GM12878 (cell line): Measurements from ENCODE around the gene ABCC5. TPM values are rescaled to one million over a fixed set of nuclear protein-coding genes. Genes with fewer than 3 reads are reported as not detected.

Experiments
- ATAC-seq: fragments of 200-7000 bp; cut with Tn5 transposase; 3 replicates; pipeline ENCODE4 v1.9.1; 2020; ENCODE audit warnings: mild to moderate bottlenecking, moderate library complexity
- BruUV-seq: library from RNA; stranded (reverse); fragments of 400-500 nt; replicated peaks from 2 replicates; lab custom pipeline; 2021; lab: Mats Ljungman, UMichigan
- CTCF ChIA-PET: fragments of 300-600 bp; sonication (Branson Sonifier 250); formaldehyde crosslinking; extraction: SDS; loops from one replicate; lab custom pipeline; 2021; ENCODE audit warnings: inconsistent platforms; lab: Yijun Ruan, JAX
- POLR2A ChIA-PET: fragments of 350-600 bp; formaldehyde crosslinking; extraction: SDS; loops from one replicate; lab custom pipeline; 2021; ENCODE audit warnings: inconsistent platforms; lab: Charles Lee
- RAD21 ChIA-PET: fragments of 300-600 bp; sonication (Branson Sonifier 250); formaldehyde crosslinking; loops from one replicate; lab custom pipeline; 2023; ENCODE audit warnings: antibody characterized with exemption; ENCODE audit not compliant: unreplicated experiment; lab: Charles Lee
- SMC1A ChIA-PET: fragments of 300-600 bp; sonication (Branson Sonifier 250); formaldehyde crosslinking; loops from one replicate; lab custom pipeline; 2023; ENCODE audit not compliant: unreplicated experiment, uncharacterized antibody; lab: Charles Lee
- DNase-seq: peaks from one replicate; pipeline ENCODE4 v3.0.0-alpha.2; 2011; ENCODE audit warnings: low read depth, low spot score
- FAIRE-seq: peaks from 3 replicates; lab custom pipeline; 2011; peaks lifted over from hg19 to GRCh38; lab: Jason Lieb, UNC
- H2AFZ ChIP-seq: 2 replicates; pipeline ENCODE4 v1.6.0; 2011; ENCODE audit warnings: low read depth, low read length, control low read depth; ENCODE audit not compliant: control insufficient read depth
- H3K27ac ChIP-seq: 2 replicates; pipeline ENCODE4 v1.5.1; 2011; ENCODE audit warnings: control low read depth; ENCODE audit not compliant: control insufficient read depth, insufficient read depth
- H3K27me3 ChIP-seq, 2 experiments: replicated peaks in 1 of 2; 2 replicates each; pipeline versions ENCODE4 v1.6.0 to v1.6.1; 2011; ENCODE audit warnings: low read length in 1 of 2; ENCODE audit not compliant: control insufficient read depth in 2 of 2, insufficient read depth in 2 of 2
- H3K36me3 ChIP-seq, 2 experiments: 2 replicates each; pipeline ENCODE4 v1.5.1; 2011; ENCODE audit warnings: low read length in 1 of 2; ENCODE audit not compliant: control insufficient read depth in 2 of 2, insufficient read depth in 2 of 2
- H3K4me1 ChIP-seq: 2 replicates; pipeline ENCODE4 v1.6.1; 2011; ENCODE audit warnings: mild to moderate bottlenecking, low read length, moderate library complexity, mixed read lengths; ENCODE audit not compliant: control insufficient read depth, insufficient read depth
- H3K4me2 ChIP-seq: 2 replicates; pipeline ENCODE4 v1.6.0; 2011; ENCODE audit warnings: control low read depth; ENCODE audit not compliant: control insufficient read depth, insufficient read depth
- H3K4me3 ChIP-seq: fragments of 200-600 bp; sonication (generic); 2 replicates; pipeline ENCODE4 v1.5.1; 2016
- H3K79me2 ChIP-seq: 2 replicates; pipeline ENCODE4 v1.6.0; 2011; ENCODE audit warnings: low read length; ENCODE audit not compliant: control insufficient read depth, insufficient read depth
- H3K9ac ChIP-seq: 2 replicates; pipeline ENCODE4 v1.8.0; 2011; ENCODE audit warnings: low read length, control low read depth, mixed read lengths; ENCODE audit not compliant: control insufficient read depth, insufficient read depth
- H3K9me3 ChIP-seq: replicated peaks from 3 replicates; pipeline ENCODE4 v1.5.1; 2011; ENCODE audit warnings: mild to moderate bottlenecking, low read length; ENCODE audit not compliant: control insufficient read depth, insufficient read depth
- H4K20me1 ChIP-seq: 2 replicates; pipeline ENCODE4 v1.6.0; 2011; ENCODE audit not compliant: control insufficient read depth, insufficient read depth
- BMI1 ChIP-seq: fragments of 450-650 bp; IDR thresholded peaks from 2 replicates; pipeline ENCODE4 v1.6.1; 2016; ENCODE audit warnings: mild to moderate bottlenecking, moderate library complexity, borderline replicate concordance
- BRCA1 ChIP-seq: IDR thresholded peaks from 2 replicates; pipeline ENCODE4 v1.6.1; 2011; ENCODE audit warnings: low read depth, low read length, improper control_type of control experiment
- IKZF1 ChIP-seq: fragments of 450-650 bp; conservative IDR thresholded peaks from 2 replicates; pipeline ENCODE4 v1.6.1; 2017; ENCODE audit warnings: antibody characterized with exemption, mild to moderate bottlenecking
- PAX8 ChIP-seq: fragments of 450-650 bp; IDR thresholded peaks from 2 replicates; pipeline ENCODE4 v1.6.1; 2017; ENCODE audit warnings: mild to moderate bottlenecking, moderate library complexity
- in situ Hi-C: fragments of 300-500 bp; cut with MboI; formaldehyde crosslinking; loops from 9 replicates; pipeline ENCODE4 v1.14.3; 2018; ENCODE audit warnings: mixed read lengths
- intact Hi-C: fragments of 100-400 bp; cut with micrococcal nuclease; formaldehyde crosslinking; loops from one replicate; pipeline ENCODE4 v1.14.2; 2022; ENCODE audit not compliant: unreplicated experiment
- polyA plus RNA-seq, 11 experiments: library from polyadenylated mRNA; depleted of rRNA in 4 of 11; unstranded in 6 of 11; stranded (reverse) in 5 of 11; fragments of >200 nt; fragmentation: Nextera tagmentation in 4 of 11; fragmentation: Illumina TruSeq in 1 of 11; extraction: Ambion mirVana in 4 of 11; extraction: Trizol in 1 of 11; gene quantifications; 1 replicate in 1 of 11; 2 replicates in 10 of 11; pipeline versions ENCODE4 v1.2.1 to v1.2.3, GENCODE V29; 2011 to 2016; ENCODE audit warnings: inconsistent platforms in 2 of 11, missing spikeins in 2 of 11, low read depth in 1 of 11
- total RNA-seq, 4 experiments: library from RNA; depleted of rRNA in 3 of 4; stranded (reverse); fragments of >200 nt in 3 of 4; fragmentation: Illumina TruSeq in 1 of 4; extraction: Trizol in 1 of 4; gene quantifications; 2 replicates each; pipeline versions ENCODE4 v1.2.1 to v1.2.3, GENCODE V29; 2013 to 2021
- TF ChIP-seq, protein P1 (sequence below): fragments of 450-650 bp; IDR thresholded peaks from 2 replicates; pipeline ENCODE4 v1.6.1; 2017; ENCODE audit warnings: borderline replicate concordance
- TF ChIP-seq, protein P2 (sequence below): fragments of 450-650 bp; formaldehyde crosslinking; IDR thresholded peaks from 2 replicates; pipeline ENCODE4 v1.5.0; 2022; ENCODE audit warnings: mild to moderate bottlenecking, missing genetic modification characterization
- TF ChIP-seq, protein P3 (sequence below): IDR thresholded peaks from 2 replicates; pipeline ENCODE4 v1.6.1; 2011; ENCODE audit warnings: borderline replicate concordance, low read depth, mild to moderate bottlenecking, moderate library complexity, mixed read lengths, low read length; ENCODE audit not compliant: insufficient read depth; ENCODE audit errors: extremely low read length

ABCC5 gene
- total and polyA plus RNA-seq, 10 of the 15 experiments (the other 5 are each of a cell fraction or from before 2014, with no cell fraction given) = 6.0 to 17.8 (median 9.7) TPM

DNA sequence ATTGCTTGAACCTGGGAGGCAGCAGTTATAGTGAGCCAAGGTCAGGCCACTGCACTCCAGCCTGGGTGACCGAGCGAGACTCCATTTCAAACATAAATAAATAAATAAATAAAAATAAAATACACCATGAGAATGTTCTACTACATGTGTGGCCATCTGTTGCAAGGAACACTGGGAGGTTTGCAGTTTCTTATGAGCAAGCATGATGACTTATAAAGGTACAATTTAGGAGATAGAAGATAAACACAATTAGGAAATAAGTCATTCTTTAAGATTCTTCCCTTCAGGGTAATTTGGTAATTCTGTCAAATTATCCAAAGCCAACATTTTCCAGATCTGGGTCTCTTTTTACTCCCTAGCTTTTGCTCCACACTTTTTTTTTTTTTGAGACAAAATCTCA is 48.5 kb upstream of the ABCC5 start (continued):
- no peak for TF ChIP-seq IKZF1
- TF ChIP-seq, all 136 proteins: peak for 0

DNA sequence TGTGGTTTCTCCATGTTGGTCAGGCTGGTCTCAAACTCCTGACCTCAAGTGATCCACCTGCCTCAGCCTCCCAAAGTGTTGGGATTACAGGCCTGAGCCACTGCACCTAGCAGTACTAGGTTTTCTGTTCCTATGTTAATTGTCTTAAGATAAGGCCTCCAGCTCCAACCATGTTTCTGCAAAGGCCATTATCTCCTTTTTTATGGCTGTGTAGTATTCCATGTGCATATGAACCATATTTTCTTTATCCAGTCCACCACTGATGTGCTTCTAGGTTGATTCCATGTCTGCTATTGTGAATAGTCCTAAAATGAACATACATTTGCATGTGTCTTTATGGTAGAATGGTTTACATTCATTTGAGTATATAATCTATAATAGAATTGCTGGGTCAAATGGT is 45.0 kb upstream of the ABCC5 start:
- CTCF ChIA-PET = no interaction called here
- no TSS peak for BruUV-seq

More for the DNA sequence above, 45.0 kb upstream of the ABCC5 start:
- Histone ChIP-seq H3K9me3 (no peaks in the 10 kb centered on the region), H3K79me2 (no peaks in the 10 kb centered on the region), H3K27me3 (no peaks in the 10 kb centered on the region; a peak in 1 of 4 replicates), H3K27ac (no peak overlapping the region), H3K4me1 (no peaks in the 10 kb centered on the region), H4K20me1 (no peaks in the 10 kb centered on the region), H3K36me3 (no peaks in the 10 kb centered on the region), H3K4me2 (no peak overlapping the region), H2AFZ (no peak overlapping the region), H3K9ac (no peak overlapping the region), H3K4me3 (no peak overlapping the region)
- POLR2A ChIA-PET = no interaction called here
- FAIRE-seq (no peak), DNase-seq (no peak), ATAC-seq (no peak)
- SMC1A ChIA-PET = interaction anchor here (1.0 kb wide), 1 partner anchor 1603 kb away, joined by 3 read pairs; no protein-coding TSS in a partner anchor
- in situ Hi-C loops = no loop called here
- intact Hi-C loops = loop anchor here (1.0 kb wide), 1 partner anchor 21 kb away; no protein-coding TSS in a partner anchor
- TF ChIP-seq PAX8 (no peak), BMI1 (no peak), BRCA1 (no peak)
- TF ChIP-seq, protein P1, sequence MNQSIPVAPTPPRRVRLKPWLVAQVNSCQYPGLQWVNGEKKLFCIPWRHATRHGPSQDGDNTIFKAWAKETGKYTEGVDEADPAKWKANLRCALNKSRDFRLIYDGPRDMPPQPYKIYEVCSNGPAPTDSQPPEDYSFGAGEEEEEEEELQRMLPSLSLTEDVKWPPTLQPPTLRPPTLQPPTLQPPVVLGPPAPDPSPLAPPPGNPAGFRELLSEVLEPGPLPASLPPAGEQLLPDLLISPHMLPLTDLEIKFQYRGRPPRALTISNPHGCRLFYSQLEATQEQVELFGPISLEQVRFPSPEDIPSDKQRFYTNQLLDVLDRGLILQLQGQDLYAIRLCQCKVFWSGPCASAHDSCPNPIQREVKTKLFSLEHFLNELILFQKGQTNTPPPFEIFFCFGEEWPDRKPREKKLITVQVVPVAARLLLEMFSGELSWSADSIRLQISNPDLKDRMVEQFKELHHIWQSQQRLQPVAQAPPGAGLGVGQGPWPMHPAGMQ = no peak
- TF ChIP-seq, protein P2, sequence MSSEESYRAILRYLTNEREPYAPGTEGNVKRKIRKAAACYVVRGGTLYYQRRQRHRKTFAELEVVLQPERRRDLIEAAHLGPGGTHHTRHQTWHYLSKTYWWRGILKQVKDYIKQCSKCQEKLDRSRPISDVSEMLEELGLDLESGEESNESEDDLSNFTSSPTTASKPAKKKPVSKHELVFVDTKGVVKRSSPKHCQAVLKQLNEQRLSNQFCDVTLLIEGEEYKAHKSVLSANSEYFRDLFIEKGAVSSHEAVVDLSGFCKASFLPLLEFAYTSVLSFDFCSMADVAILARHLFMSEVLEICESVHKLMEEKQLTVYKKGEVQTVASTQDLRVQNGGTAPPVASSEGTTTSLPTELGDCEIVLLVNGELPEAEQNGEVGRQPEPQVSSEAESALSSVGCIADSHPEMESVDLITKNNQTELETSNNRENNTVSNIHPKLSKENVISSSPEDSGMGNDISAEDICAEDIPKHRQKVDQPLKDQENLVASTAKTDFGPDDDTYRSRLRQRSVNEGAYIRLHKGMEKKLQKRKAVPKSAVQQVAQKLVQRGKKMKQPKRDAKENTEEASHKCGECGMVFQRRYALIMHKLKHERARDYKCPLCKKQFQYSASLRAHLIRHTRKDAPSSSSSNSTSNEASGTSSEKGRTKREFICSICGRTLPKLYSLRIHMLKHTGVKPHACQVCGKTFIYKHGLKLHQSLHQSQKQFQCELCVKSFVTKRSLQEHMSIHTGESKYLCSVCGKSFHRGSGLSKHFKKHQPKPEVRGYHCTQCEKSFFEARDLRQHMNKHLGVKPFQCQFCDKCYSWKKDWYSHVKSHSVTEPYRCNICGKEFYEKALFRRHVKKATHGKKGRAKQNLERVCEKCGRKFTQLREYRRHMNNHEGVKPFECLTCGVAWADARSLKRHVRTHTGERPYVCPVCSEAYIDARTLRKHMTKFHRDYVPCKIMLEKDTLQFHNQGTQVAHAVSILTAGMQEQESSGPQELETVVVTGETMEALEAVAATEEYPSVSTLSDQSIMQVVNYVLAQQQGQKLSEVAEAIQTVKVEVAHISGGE = no peak
- TF ChIP-seq, protein P3, sequence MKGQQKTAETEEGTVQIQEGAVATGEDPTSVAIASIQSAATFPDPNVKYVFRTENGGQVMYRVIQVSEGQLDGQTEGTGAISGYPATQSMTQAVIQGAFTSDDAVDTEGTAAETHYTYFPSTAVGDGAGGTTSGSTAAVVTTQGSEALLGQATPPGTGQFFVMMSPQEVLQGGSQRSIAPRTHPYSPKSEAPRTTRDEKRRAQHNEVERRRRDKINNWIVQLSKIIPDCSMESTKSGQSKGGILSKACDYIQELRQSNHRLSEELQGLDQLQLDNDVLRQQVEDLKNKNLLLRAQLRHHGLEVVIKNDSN = no peak
- RAD21 ChIA-PET = no interaction called here
